GM12878 (cell line): ENCODE results near the gene TRAPPC3. TPM values are rescaled to one million over a fixed set of nuclear protein-coding genes. Genes with fewer than 3 reads are reported as not detected.

Experiments used
- ATAC-seq: fragments of 200-7000 bp; cut with Tn5 transposase; 3 replicates; pipeline ENCODE4 v1.9.1; 2020; ENCODE audit warnings: mild to moderate bottlenecking, moderate library complexity
- BruUV-seq: library from RNA; stranded (reverse); fragments of 400-500 nt; replicated peaks from 2 replicates; lab custom pipeline; 2021; lab: Mats Ljungman, UMichigan
- CTCF ChIA-PET: fragments of 300-600 bp; sonication (Branson Sonifier 250); formaldehyde crosslinking; extraction: SDS; loops from one replicate; lab custom pipeline; 2021; ENCODE audit warnings: inconsistent platforms; lab: Yijun Ruan, JAX
- POLR2A ChIA-PET: fragments of 350-600 bp; formaldehyde crosslinking; extraction: SDS; loops from one replicate; lab custom pipeline; 2021; ENCODE audit warnings: inconsistent platforms; lab: Charles Lee
- RAD21 ChIA-PET: fragments of 300-600 bp; sonication (Branson Sonifier 250); formaldehyde crosslinking; loops from one replicate; lab custom pipeline; 2023; ENCODE audit warnings: antibody characterized with exemption; ENCODE audit not compliant: unreplicated experiment; lab: Charles Lee
- SMC1A ChIA-PET: fragments of 300-600 bp; sonication (Branson Sonifier 250); formaldehyde crosslinking; loops from one replicate; lab custom pipeline; 2023; ENCODE audit not compliant: unreplicated experiment, uncharacterized antibody; lab: Charles Lee
- DNase-seq: peaks from one replicate; pipeline ENCODE4 v3.0.0-alpha.2; 2011; ENCODE audit warnings: low read depth, low spot score
- FAIRE-seq: peaks from 3 replicates; lab custom pipeline; 2011; peaks lifted over from hg19 to GRCh38; lab: Jason Lieb, UNC
- H2AFZ ChIP-seq: 2 replicates; pipeline ENCODE4 v1.6.0; 2011; ENCODE audit warnings: low read depth, low read length, control low read depth; ENCODE audit not compliant: control insufficient read depth
- H3K27ac ChIP-seq: 2 replicates; pipeline ENCODE4 v1.5.1; 2011; ENCODE audit warnings: control low read depth; ENCODE audit not compliant: control insufficient read depth, insufficient read depth
- H3K27me3 ChIP-seq, 2 experiments: replicated peaks in 1 of 2; 2 replicates each; pipeline versions ENCODE4 v1.6.0 to v1.6.1; 2011; ENCODE audit warnings: low read length in 1 of 2; ENCODE audit not compliant: control insufficient read depth in 2 of 2, insufficient read depth in 2 of 2
- H3K36me3 ChIP-seq, 2 experiments: 2 replicates each; pipeline ENCODE4 v1.5.1; 2011; ENCODE audit warnings: low read length in 1 of 2; ENCODE audit not compliant: control insufficient read depth in 2 of 2, insufficient read depth in 2 of 2
- H3K4me1 ChIP-seq: 2 replicates; pipeline ENCODE4 v1.6.1; 2011; ENCODE audit warnings: mild to moderate bottlenecking, low read length, moderate library complexity, mixed read lengths; ENCODE audit not compliant: control insufficient read depth, insufficient read depth
- H3K4me2 ChIP-seq: 2 replicates; pipeline ENCODE4 v1.6.0; 2011; ENCODE audit warnings: control low read depth; ENCODE audit not compliant: control insufficient read depth, insufficient read depth
- H3K4me3 ChIP-seq: fragments of 200-600 bp; sonication (generic); 2 replicates; pipeline ENCODE4 v1.5.1; 2016
- H3K79me2 ChIP-seq: 2 replicates; pipeline ENCODE4 v1.6.0; 2011; ENCODE audit warnings: low read length; ENCODE audit not compliant: control insufficient read depth, insufficient read depth
- H3K9ac ChIP-seq: 2 replicates; pipeline ENCODE4 v1.8.0; 2011; ENCODE audit warnings: low read length, control low read depth, mixed read lengths; ENCODE audit not compliant: control insufficient read depth, insufficient read depth
- H3K9me3 ChIP-seq: replicated peaks from 3 replicates; pipeline ENCODE4 v1.5.1; 2011; ENCODE audit warnings: mild to moderate bottlenecking, low read length; ENCODE audit not compliant: control insufficient read depth, insufficient read depth
- H4K20me1 ChIP-seq: 2 replicates; pipeline ENCODE4 v1.6.0; 2011; ENCODE audit not compliant: control insufficient read depth, insufficient read depth
- ASH2L ChIP-seq: fragments of 300-600, 200-600 bp; sonication (generic); IDR thresholded peaks from 2 replicates; pipeline ENCODE4 v1.6.1; 2017; ENCODE audit warnings: low read depth, mild to moderate bottlenecking, borderline replicate concordance
- CBX5 ChIP-seq: sonication (generic); IDR thresholded peaks from 2 replicates; pipeline ENCODE4 v1.6.1; 2016; ENCODE audit warnings: low read depth, moderate library complexity, mild to moderate bottlenecking, inconsistent platforms
- CHD4 ChIP-seq: fragments of 200-600 bp; sonication (generic); IDR thresholded peaks from 2 replicates; pipeline ENCODE4 v1.6.1; 2016; ENCODE audit warnings: mild to moderate bottlenecking
- E4F1 ChIP-seq: fragments of 450-650 bp; IDR thresholded peaks from 2 replicates; pipeline ENCODE4 v1.6.1; 2018; ENCODE audit warnings: borderline replicate concordance, mild to moderate bottlenecking; ENCODE audit not compliant: partially characterized antibody
- ETV6 ChIP-seq, 2 experiments: fragments of 450-650 bp in 1 of 2; IDR thresholded peaks in 1 of 2; conservative IDR thresholded peaks in 1 of 2; 2 replicates each; pipeline ENCODE4 v1.6.1; 2014; ENCODE audit warnings: antibody characterized with exemption in 1 of 2, borderline replicate concordance in 1 of 2, low read depth in 1 of 2, mild to moderate bottlenecking in 1 of 2, moderate library complexity in 1 of 2
- HDGF ChIP-seq: fragments of 450-650 bp; IDR thresholded peaks from 2 replicates; pipeline ENCODE4 v1.6.1; 2016; ENCODE audit warnings: antibody characterized with exemption
- MYB ChIP-seq: fragments of 150-350 bp; IDR thresholded peaks from 2 replicates; pipeline ENCODE4 v1.6.1; 2014; ENCODE audit warnings: mild to moderate bottlenecking, low read depth, low read length, borderline replicate concordance
- POLR2AphosphoS5 ChIP-seq: IDR thresholded peaks from 2 replicates; pipeline ENCODE4 v1.6.1; 2011; ENCODE audit warnings: mild to moderate bottlenecking, low read length, inconsistent platforms
- RUNX3 ChIP-seq: IDR thresholded peaks from 2 replicates; pipeline ENCODE4 v1.6.1; 2012; ENCODE audit warnings: low read length, inconsistent platforms
- SMAD5 ChIP-seq: IDR thresholded peaks from 2 replicates; pipeline ENCODE4 v1.6.1; 2016; ENCODE audit warnings: antibody characterized with exemption, low read depth
- STAT3 ChIP-seq: IDR thresholded peaks from 2 replicates; pipeline ENCODE4 v1.6.1; 2011; ENCODE audit warnings: low read depth, low read length, improper control_type of control experiment
- USF2 ChIP-seq: IDR thresholded peaks from 2 replicates; pipeline ENCODE4 v1.6.1; 2011; ENCODE audit warnings: low read depth, low read length, improper control_type of control experiment, borderline replicate concordance
- WRNIP1 ChIP-seq: IDR thresholded peaks from 2 replicates; pipeline ENCODE4 v1.6.1; 2011; ENCODE audit warnings: low read depth, low read length, improper control_type of control experiment, borderline replicate concordance
- ZBTB11 ChIP-seq: fragments of 450-650 bp; formaldehyde crosslinking; IDR thresholded peaks from 2 replicates; pipeline ENCODE4 v1.5.0; 2022; ENCODE audit warnings: mild to moderate bottlenecking, missing genetic modification characterization
- WGBS: methylation state at CpG from one replicate; pipeline ENCODE4 v1.1.6; 2016; ENCODE audit warnings: low lambda C conversion rate; ENCODE audit not compliant: insufficient replicate concordance, insufficient coverage; ENCODE audit errors: missing lambda C conversion rate; 5-methylcytosine and 5-hydroxymethylcytosine counted together
- in situ Hi-C: fragments of 300-500 bp; cut with MboI; formaldehyde crosslinking; loops from 9 replicates; pipeline ENCODE4 v1.14.3; 2018; ENCODE audit warnings: mixed read lengths
- intact Hi-C: fragments of 100-400 bp; cut with micrococcal nuclease; formaldehyde crosslinking; loops from one replicate; pipeline ENCODE4 v1.14.2; 2022; ENCODE audit not compliant: unreplicated experiment
- polyA plus RNA-seq, 11 experiments: library from polyadenylated mRNA; depleted of rRNA in 4 of 11; unstranded in 6 of 11; stranded (reverse) in 5 of 11; fragments of >200 nt; fragmentation: Nextera tagmentation in 4 of 11; fragmentation: Illumina TruSeq in 1 of 11; extraction: Ambion mirVana in 4 of 11; extraction: Trizol in 1 of 11; gene quantifications; 1 replicate in 1 of 11; 2 replicates in 10 of 11; pipeline versions ENCODE4 v1.2.1 to v1.2.3, GENCODE V29; 2011 to 2016; ENCODE audit warnings: inconsistent platforms in 2 of 11, missing spikeins in 2 of 11, low read depth in 1 of 11
- total RNA-seq, 4 experiments: library from RNA; depleted of rRNA in 3 of 4; stranded (reverse); fragments of >200 nt in 3 of 4; fragmentation: Illumina TruSeq in 1 of 4; extraction: Trizol in 1 of 4; gene quantifications; 2 replicates each; pipeline versions ENCODE4 v1.2.1 to v1.2.3, GENCODE V29; 2013 to 2021

Gene TRAPPC3
- total and polyA plus RNA-seq, 10 of the 15 experiments (the other 5 are each of a cell fraction or from before 2014, with no cell fraction given) = 14.7 to 122 (median 70.5) TPM

GRCh38 chr1:36123356-36123755, 25.9 kb downstream of the TRAPPC3 start:
- Histone ChIP-seq H3K9me3 (no peaks in the 10 kb centered on the region), H3K9ac (no peak overlapping the region), H4K20me1 (no peaks in the 10 kb centered on the region; the same call in 1 of the 2 replicates), H3K4me3 (0 out of 2 replicates have a peak overlapping the region, but pooled peaks have one; percentile 29), H3K27me3 (peaks cover 4 to 11% of the 10 kb centered on the region in 2 experiments; a peak in 3 of 4 replicates), H3K36me3 (no peaks in the 10 kb centered on the region), H3K4me2 (peak overlapping the region; percentile 54), H3K79me2 (no peaks in the 10 kb centered on the region), H3K27ac (no peak overlapping the region), H2AFZ (peak overlapping the region; percentile 44), H3K4me1 (peaks cover 11% of the 10 kb centered on the region)
- under 1% methylated on average over 8 of the region's 8 CpGs for WGBS
- POLR2A ChIA-PET = no interaction called here
- in situ Hi-C loops (no loop called here), intact Hi-C loops (no loop called here)
- CTCF ChIA-PET = no interaction called here
- FAIRE-seq (peak; percentile 78), DNase-seq (peak; percentile 33), ATAC-seq (peak; percentile 84)
- RAD21 ChIA-PET = no interaction called here
- BruUV-seq = no TSS peak
- SMC1A ChIA-PET = no interaction called here
- TF ChIP-seq HDGF = peak; percentile 41; the same call in 1 of the 2 replicates
- no peak for TF ChIP-seq MYB
- no peak for TF ChIP-seq WRNIP1
- no peak for TF ChIP-seq ASH2L
- TF ChIP-seq CBX5 = no peak
- no peak for TF ChIP-seq POLR2AphosphoS5
- TF ChIP-seq STAT3 = no peak
- peak in 1 of 2 experiments; percentile 83; a peak in 2 of 4 replicates for TF ChIP-seq ETV6 (conservative IDR thresholded peaks at IDR 0.05 in 1 of 2, IDR thresholded peaks at IDR 0.05 in 1 of 2; ENCODE audit: borderline replicate concordance in 1 of 2, low read depth in 1 of 2)
- no peak for TF ChIP-seq CHD4
- TF ChIP-seq RUNX3 = peak; percentile 64
- peak; percentile 18; the same call in 1 of the 2 replicates for TF ChIP-seq USF2
- no peak for TF ChIP-seq E4F1
- TF ChIP-seq ZBTB11 (CRISPR knock-in tag) = no peak
- no peak for TF ChIP-seq SMAD5
